ENCODE results near the gene CALML3. TPM values are rescaled to one million over a fixed set of nuclear protein-coding genes. Genes with fewer than 3 reads are reported as not detected.

Gene CALML3
- total and polyA plus RNA-seq, 2 of the 8 experiments (the other 6 are each of a cell fraction or from before 2014, with no cell fraction given): not detected

DNA sequence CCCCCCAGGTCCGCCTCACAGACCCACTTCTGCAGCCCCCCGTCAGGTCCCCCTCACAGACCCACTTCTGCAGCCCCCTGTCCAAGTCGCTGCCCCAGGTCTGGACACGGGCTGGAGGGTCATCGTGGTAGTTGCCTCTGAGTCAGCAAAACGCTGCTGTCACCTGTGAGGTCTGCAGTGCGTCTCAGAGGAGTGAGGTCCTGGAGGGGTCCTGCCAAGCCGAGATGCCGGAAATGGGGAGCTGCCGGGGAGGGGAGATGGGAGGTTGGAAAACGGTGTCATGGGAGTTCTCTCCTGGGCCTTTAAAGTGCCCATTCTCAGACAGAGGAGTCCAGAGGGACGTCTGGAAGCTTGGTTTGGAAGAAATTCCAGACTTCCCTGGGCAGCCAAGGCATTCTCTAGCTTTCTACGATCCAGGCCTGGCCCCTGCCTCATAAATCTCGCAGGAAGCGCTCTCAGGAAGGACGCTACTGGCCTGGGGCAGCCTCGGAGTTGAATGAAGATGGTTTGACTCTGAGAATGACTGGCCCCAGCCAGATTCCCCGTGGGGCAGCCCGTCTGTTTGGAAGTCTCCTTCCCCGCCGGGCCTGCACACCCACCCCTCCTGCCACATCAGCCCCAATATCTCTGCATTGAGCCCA lies 38.7 kb downstream of the CALML3 start:
- Histone ChIP-seq H4K91ac (replicated peaks; ENCODE audit: insufficient read length, low read length) (no peak overlapping the region), H4K8ac (ENCODE audit: extremely low read depth, insufficient read depth, low read length) (no peak overlapping the region), H3K14ac (ENCODE audit: insufficient read length) (no peak overlapping the region), H3K36me3 (ENCODE audit: control insufficient read depth in 2 of 4, insufficient read depth in 4 of 4, low read length in 3 of 4) (no peaks in the 10 kb centered on the region), H2BK20ac (ENCODE audit: low read length) (no peak overlapping the region), H3K56ac (replicated peaks; ENCODE audit: insufficient read length, low read depth, low read length) (no peak overlapping the region), H2BK12ac (ENCODE audit: low read depth, low read length) (no peak overlapping the region), H3K23ac (ENCODE audit: insufficient read length) (no peak overlapping the region), H2BK15ac (ENCODE audit: low read length) (no peak overlapping the region), H2AK5ac (ENCODE audit: low read depth, low read length) (no peak overlapping the region), H3K4ac (replicated peaks; ENCODE audit: insufficient read length, low read depth, low read length) (no peak overlapping the region), H3K9me3 (ENCODE audit: insufficient read depth in 2 of 2, low read depth in 1 of 2, low read length in 1 of 2) (no peaks in the 10 kb centered on the region), H3K79me1 (ENCODE audit: low read depth, low read length) (no peaks in the 10 kb centered on the region), H2AFZ (ENCODE audit: low read length) (no peak overlapping the region), H4K20me1 (replicated peaks in 1 of 2; ENCODE audit: control insufficient read depth in 1 of 2, insufficient read depth in 2 of 2, low read length in 2 of 2) (no peaks in the 10 kb centered on the region), H3K79me2 (ENCODE audit: control insufficient read depth in 1 of 2, insufficient read depth in 2 of 2, low read length in 2 of 2) (no peaks in the 10 kb centered on the region), H3K18ac (ENCODE audit: extremely low read depth, low read length) (no peak overlapping the region), H3K4me1 (replicated peaks in 1 of 4; ENCODE audit: control insufficient read depth in 3 of 4, insufficient read depth in 4 of 4, low read length in 3 of 4) (no peaks in the 10 kb centered on the region; a peak in 1 of 7 replicates), H3K27me3 (replicated peaks in 1 of 4; ENCODE audit: control insufficient read depth in 3 of 4, extremely low read depth in 1 of 4, insufficient read depth in 3 of 4, low read length in 3 of 4) (no peaks in the 10 kb centered on the region), H3K23me2 (ENCODE audit: low read depth, low read length) (no peaks in the 10 kb centered on the region), H3K4me2 (ENCODE audit: insufficient read depth in 1 of 2, low read depth in 2 of 2, low read length in 2 of 2) (no peak overlapping the region), H3K9ac (replicated peaks in 1 of 4; ENCODE audit: extremely low read depth in 1 of 4, low read depth in 3 of 4, low read length in 3 of 4) (no peak overlapping the region), H2BK5ac (ENCODE audit: low read depth, low read length) (no peak overlapping the region), H4K5ac (ENCODE audit: insufficient read length, low read depth, low read length) (no peak overlapping the region), H3K27ac (ENCODE audit: low read depth, low read length) (no peak overlapping the region), H3K4me3 (ENCODE audit: extremely low read depth in 1 of 4, insufficient read depth in 2 of 4, low read depth in 3 of 4, low read length in 4 of 4) (no peak overlapping the region), H2BK120ac (replicated peaks; ENCODE audit: low read depth, low read length) (no peak overlapping the region)
- ChIA-PET CTCF (ENCODE audit: partially characterized antibody) (interaction anchor here (0.6 to 1.6 kb wide), 4 partner anchors 9 to 121 kb away, joined by 3 to 8 read pairs (median 4); no protein-coding TSS in a partner anchor), POLR2A (ENCODE audit: partially characterized antibody) (interaction anchor here (1.4 kb wide), 1 partner anchor 13 kb away, joined by 3 read pairs; no protein-coding TSS in a partner anchor)
- TF ChIP-seq USF2 (IDR thresholded peaks at IDR 0.05; ENCODE audit: low read length): no peak
- TF ChIP-seq TAF1 (IDR thresholded peaks at IDR 0.05; ENCODE audit: low read depth, low read length): no peak
- no peak for TF ChIP-seq SRF (IDR thresholded peaks at IDR 0.05; ENCODE audit: low read depth, low read length)
- TF ChIP-seq MAX (IDR thresholded peaks at IDR 0.05): no peak
- no peak for TF ChIP-seq BCL11A (IDR thresholded peaks at IDR 0.05; ENCODE audit: low read depth in 2 of 2, low read length in 2 of 2)
- TF ChIP-seq JUND (IDR thresholded peaks at IDR 0.05; ENCODE audit: low read length): no peak
- no peak for TF ChIP-seq EGR1 (IDR thresholded peaks at IDR 0.05; ENCODE audit: borderline replicate concordance, low read depth, low read length)
- no peak for TF ChIP-seq RNF2 (IDR thresholded peaks at IDR 0.05; ENCODE audit: borderline replicate concordance, low read depth, low read length, missing control alignments, poor library complexity, severe bottlenecking)
- DNase-seq (ENCODE audit: low read depth in 1 of 2, low spot score in 2 of 2): no peak
- 81% methylated on average over 19 of the region's 21 CpGs; no CpG with 5 or more reads in 1 of the 2 experiments for WGBS, 2 experiments (ENCODE audit: extremely low coverage in 1 of 2, insufficient coverage in 1 of 2, insufficient read length in 1 of 2, insufficient replicate concordance in 2 of 2, low coverage in 1 of 2, low lambda C conversion rate in 2 of 2, missing lambda C conversion rate in 1 of 2)
- FAIRE-seq: no peak

Measured in H1 (cell line).